Colonic mucosa (tissue), 4 donors: ENCODE measurements around the gene C14orf93. TPM values are rescaled to one million over a fixed set of nuclear protein-coding genes. Genes with fewer than 3 reads are reported as not detected.

Experiments
- DNase-seq: peaks from one replicate; pipeline ENCODE4 v3.0.0-alpha.2; 2020
- H3K27ac ChIP-seq: fragments of 200-600 bp; one replicate; pipeline ENCODE4 v1.8.0; 2021
- H3K27me3 ChIP-seq: fragments of 200-600 bp; one replicate; pipeline ENCODE4 v1.8.0; 2021
- H3K36me3 ChIP-seq: fragments of 200-600 bp; one replicate; pipeline ENCODE4 v1.8.0; 2021
- H3K4me1 ChIP-seq: fragments of 200-600 bp; one replicate; pipeline ENCODE4 v1.8.0; 2021; ENCODE audit warnings: mild to moderate bottlenecking
- H3K4me3 ChIP-seq: fragments of 200-600 bp; one replicate; pipeline ENCODE4 v1.8.0; 2021
- H3K9ac ChIP-seq, 2 donors: one replicate each; pipeline ENCODE4 v1.7.0; 2013; ENCODE audit warnings: control low read depth in 2 of 2, low read depth in 2 of 2, low read length in 2 of 2
- H3K9me3 ChIP-seq: fragments of 200-600 bp; one replicate; pipeline ENCODE4 v1.8.0; 2021
- intact Hi-C: fragments of 100-400 bp; cut with DNase I; formaldehyde crosslinking; loops from one replicate; pipeline ENCODE4 v1.14.1; 2022
- total RNA-seq, 2 donors: library from RNA; stranded (reverse); fragmentation: NEBNext Ultra II Directional in 1 of 2; extraction: Animal tissue kit (Norgen Biotek cat#: 25700) in 1 of 2; gene quantifications; one replicate each; pipeline ENCODE4 v1.2.1, GENCODE V29; 2021
- TF ChIP-seq, protein P1 (sequence below): fragments of 200-600 bp; IDR thresholded peaks from one replicate; pipeline ENCODE4 v1.8.0; 2022; ENCODE audit warnings: antibody characterized with exemption, mild to moderate bottlenecking
- donor health status: healthy.
- donor health status: DM: no; HTN: no; CAD: no.
- donor health status: DM: no; HTN: no; CAD: no.

The C14orf93 gene
- total RNA-seq, 2 donors from 2014 or later: 8.8 to 14.5 TPM

GRCh38 chr14:22986508-22987054, 23.4 kb downstream of the C14orf93 start:
- TF ChIP-seq, protein P1, sequence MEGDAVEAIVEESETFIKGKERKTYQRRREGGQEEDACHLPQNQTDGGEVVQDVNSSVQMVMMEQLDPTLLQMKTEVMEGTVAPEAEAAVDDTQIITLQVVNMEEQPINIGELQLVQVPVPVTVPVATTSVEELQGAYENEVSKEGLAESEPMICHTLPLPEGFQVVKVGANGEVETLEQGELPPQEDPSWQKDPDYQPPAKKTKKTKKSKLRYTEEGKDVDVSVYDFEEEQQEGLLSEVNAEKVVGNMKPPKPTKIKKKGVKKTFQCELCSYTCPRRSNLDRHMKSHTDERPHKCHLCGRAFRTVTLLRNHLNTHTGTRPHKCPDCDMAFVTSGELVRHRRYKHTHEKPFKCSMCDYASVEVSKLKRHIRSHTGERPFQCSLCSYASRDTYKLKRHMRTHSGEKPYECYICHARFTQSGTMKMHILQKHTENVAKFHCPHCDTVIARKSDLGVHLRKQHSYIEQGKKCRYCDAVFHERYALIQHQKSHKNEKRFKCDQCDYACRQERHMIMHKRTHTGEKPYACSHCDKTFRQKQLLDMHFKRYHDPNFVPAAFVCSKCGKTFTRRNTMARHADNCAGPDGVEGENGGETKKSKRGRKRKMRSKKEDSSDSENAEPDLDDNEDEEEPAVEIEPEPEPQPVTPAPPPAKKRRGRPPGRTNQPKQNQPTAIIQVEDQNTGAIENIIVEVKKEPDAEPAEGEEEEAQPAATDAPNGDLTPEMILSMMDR: peak; percentile 95

DNA sequence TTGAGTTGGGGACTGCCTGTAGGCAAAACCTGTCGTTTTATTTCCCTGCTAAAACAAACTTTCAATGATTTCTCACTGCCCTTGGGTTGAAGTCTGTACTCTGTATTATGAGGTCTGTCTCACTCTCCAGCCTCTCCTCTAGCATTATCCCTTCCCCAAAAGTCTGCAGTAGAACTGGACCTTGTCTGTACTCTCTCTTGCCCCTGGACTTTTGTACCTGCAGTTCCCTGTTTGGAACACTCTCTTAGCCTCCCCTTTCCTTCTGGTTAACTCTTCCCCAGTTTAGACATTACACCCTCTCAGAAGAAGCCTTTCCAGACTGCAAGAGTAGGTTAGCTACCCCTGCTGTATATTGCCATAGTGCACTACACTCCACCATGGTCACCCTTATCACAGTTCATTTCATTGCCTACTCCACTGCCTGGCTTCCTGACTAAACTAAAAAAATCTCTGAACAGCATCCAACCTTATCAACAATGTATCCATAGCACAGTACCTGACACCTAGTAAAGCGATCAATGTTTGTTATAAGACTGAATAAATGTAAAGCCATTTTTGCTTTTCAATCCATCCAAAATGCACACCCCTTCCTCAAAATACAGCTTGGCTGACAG, 23.9 kb downstream of the C14orf93 start:
- no peaks in the 10 kb centered on the region for H3K9me3 ChIP-seq
- no peak overlapping the region for H3K27ac ChIP-seq
- no peak overlapping the region for H3K4me3 ChIP-seq
- H3K4me1 ChIP-seq: peaks cover 3% of the 10 kb centered on the region
- no peaks in the 10 kb centered on the region for H3K36me3 ChIP-seq
- H3K27me3 ChIP-seq: peaks cover 12% of the 10 kb centered on the region
- no peak overlapping the region for H3K9ac ChIP-seq
- TF ChIP-seq, protein P1: no peak
- DNase-seq: no peak
- intact Hi-C loops: loop anchor here (2.0 kb wide), 1 partner anchor 73 kb away; no protein-coding TSS in a partner anchor

More at GRCh38 chr14:22986508-22987054, 23.4 kb downstream of the C14orf93 start:
- H3K9ac ChIP-seq: peak overlapping the region in 1 of 2 donors; percentile 26
- H3K27ac ChIP-seq: no peak overlapping the region
- peak; percentile 93 for DNase-seq
- peaks cover 6% of the 10 kb centered on the region for H3K27me3 ChIP-seq
- no peaks in the 10 kb centered on the region for H3K36me3 ChIP-seq
- intact Hi-C loops: loop anchor here (2.0 kb wide), 1 partner anchor 72 kb away; no protein-coding TSS in a partner anchor
- H3K9me3 ChIP-seq: no peaks in the 10 kb centered on the region
- H3K4me1 ChIP-seq: no peaks in the 10 kb centered on the region
- H3K4me3 ChIP-seq: no peak overlapping the region

DNA sequence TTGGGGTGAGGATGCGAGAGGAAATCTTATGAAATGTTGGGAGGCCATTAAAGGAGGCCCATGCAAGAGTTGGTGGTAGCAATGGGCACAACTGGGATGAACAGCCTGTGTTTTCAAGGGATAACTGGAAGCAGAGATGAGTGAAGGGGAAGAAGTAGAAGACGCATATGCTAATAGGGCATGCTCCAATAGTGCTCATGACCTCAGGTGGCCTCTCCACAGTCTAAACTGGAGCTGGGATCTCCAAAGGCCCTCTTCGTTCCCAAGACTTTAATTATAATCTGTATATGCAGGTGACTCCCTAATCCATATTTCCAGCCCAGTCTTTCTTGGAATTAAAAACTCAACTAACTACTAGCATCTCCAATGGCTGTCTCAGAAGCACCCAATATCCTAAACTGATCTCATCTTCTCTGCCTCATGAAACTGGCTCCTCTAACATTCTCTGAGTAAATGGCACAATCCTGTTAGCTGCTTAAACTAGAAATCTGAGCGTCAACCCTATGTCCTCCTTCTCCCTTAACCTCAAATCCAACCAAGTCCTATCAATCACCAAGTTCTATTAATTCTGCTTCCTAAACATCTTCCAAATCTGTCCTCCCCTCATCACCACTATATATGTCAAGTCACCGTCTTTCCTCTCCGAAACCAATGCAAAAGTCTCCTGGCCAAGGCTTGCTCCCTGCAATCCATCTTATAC, 24.8 kb downstream of the C14orf93 start:
- Histone ChIP-seq H3K9ac (no peak overlapping the region), H3K4me1 (peaks cover 3% of the 10 kb centered on the region), H3K9me3 (no peaks in the 10 kb centered on the region), H3K4me3 (no peak overlapping the region), H3K27ac (no peak overlapping the region), H3K27me3 (peaks cover 14% of the 10 kb centered on the region), H3K36me3 (no peaks in the 10 kb centered on the region)
- DNase-seq: no peak
- TF ChIP-seq, protein P1: no peak
- intact Hi-C loops: no loop called here

- peak; percentile 95 for DNase-seq
- Histone ChIP-seq H3K27ac (peak within 1 kb of the TSS; percentile 40), H3K4me1 (peaks cover 15% of the 10 kb centered on the region), H3K4me3 (peak within 1 kb of the TSS; percentile 69), H3K9ac (peak within 1 kb of the TSS; percentile 82 to 83), H3K36me3 (no peaks in the 10 kb centered on the region), H3K9me3 (no peaks in the 10 kb centered on the region), H3K27me3 (peaks cover 14% of the 10 kb centered on the region)
- TF ChIP-seq, protein P1: no peak
- intact Hi-C loops: loop anchor here (2.0 kb wide), 1 partner anchor 424 kb away; no protein-coding TSS in a partner anchor
These were observed 27.3 kb downstream of the C14orf93 start, which contains the start of gene AJUBA for GRCh38 chr14:22982477-22983245. AJUBA (minus strand) TSS chr14:22982551; CDS start chr14:22982266, 285 bp downstream.
